C4-2B (cell line): Measurements from ENCODE around the gene FAM234B.

ENCODE experiments used
- H3K27ac ChIP-seq: fragments of 450-650 bp; 2 replicates; pipeline ENCODE4 v1.5.1; 2017
- ZFX ChIP-seq: fragments of 450-650 bp; IDR thresholded peaks from 2 replicates; pipeline ENCODE4 v1.6.1; 2017
- TF ChIP-seq, protein P1 (sequence below): fragments of 450-650 bp; conservative IDR thresholded peaks from 2 replicates; pipeline ENCODE4 v1.5.1; 2017; ENCODE audit warnings: mild to moderate bottlenecking

Gene FAM234B

DNA sequence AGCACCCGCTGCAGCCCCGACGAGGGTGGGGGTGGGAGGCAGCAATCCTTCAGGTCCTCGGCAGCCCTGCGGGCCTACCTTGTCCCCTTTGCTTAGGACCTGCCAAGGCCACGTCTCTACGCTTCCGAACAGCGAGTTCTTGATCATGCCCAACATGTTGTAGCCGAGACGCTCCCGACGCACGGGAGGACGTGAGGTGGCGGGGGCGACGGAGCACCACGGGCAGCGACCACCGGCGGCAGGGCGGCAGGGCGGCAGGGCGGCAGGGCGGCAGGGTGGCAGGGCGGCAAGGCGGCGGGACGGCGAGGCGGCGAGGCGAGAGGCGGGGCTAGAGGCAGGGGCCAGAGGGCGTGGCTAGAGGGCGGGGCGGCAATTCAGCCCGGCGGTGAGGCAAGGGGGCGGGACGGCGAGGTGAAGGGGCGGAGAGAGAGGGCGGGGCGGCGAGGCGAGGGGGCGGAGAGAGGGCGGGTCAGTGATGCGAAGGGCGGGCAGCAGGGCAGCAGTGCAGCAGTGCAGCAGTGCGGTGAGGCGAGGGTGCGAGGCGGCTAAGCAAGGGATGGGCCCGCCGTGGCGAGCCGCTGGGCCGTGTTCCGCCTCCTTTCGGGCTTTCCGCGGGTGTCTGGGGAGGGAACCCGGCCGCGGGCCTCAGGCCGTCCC lies 44.1 kb upstream of the FAM234B start, which contains the start of gene HEBP1:
Gene HEBP1, minus strand, starts transcription at position 307 of the 657 bp plus-strand sequence. Its CDS starts 151 bp downstream, at position 156.
- TF ChIP-seq, protein P1, sequence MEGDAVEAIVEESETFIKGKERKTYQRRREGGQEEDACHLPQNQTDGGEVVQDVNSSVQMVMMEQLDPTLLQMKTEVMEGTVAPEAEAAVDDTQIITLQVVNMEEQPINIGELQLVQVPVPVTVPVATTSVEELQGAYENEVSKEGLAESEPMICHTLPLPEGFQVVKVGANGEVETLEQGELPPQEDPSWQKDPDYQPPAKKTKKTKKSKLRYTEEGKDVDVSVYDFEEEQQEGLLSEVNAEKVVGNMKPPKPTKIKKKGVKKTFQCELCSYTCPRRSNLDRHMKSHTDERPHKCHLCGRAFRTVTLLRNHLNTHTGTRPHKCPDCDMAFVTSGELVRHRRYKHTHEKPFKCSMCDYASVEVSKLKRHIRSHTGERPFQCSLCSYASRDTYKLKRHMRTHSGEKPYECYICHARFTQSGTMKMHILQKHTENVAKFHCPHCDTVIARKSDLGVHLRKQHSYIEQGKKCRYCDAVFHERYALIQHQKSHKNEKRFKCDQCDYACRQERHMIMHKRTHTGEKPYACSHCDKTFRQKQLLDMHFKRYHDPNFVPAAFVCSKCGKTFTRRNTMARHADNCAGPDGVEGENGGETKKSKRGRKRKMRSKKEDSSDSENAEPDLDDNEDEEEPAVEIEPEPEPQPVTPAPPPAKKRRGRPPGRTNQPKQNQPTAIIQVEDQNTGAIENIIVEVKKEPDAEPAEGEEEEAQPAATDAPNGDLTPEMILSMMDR, result 0 out of 2 replicates have a peak, but pooled peaks have one; percentile 7
- TF ChIP-seq ZFX, result peak; percentile 73
- H3K27ac ChIP-seq, result peak within 1 kb of the TSS; percentile 67

DNA sequence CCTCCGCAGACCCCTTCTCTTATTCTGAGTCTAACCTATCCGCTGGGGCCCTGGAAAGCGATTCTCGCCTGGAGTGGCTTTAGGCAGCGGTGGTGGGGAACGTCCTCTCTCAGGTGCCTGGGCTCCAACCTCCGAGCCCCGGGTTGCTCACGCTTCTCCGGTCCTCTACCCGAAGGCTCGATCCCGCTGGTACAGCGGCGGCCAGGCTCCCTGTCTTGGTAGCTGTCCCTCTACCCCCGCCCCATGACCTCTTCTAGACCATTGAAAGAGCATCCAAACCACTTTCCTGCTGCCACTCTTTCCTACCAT lies 43.6 kb upstream of the FAM234B start:
- no peak for TF ChIP-seq ZFX
- TF ChIP-seq, protein P1, result no peak
- H3K27ac ChIP-seq, result peak overlapping the region; percentile 67

DNA sequence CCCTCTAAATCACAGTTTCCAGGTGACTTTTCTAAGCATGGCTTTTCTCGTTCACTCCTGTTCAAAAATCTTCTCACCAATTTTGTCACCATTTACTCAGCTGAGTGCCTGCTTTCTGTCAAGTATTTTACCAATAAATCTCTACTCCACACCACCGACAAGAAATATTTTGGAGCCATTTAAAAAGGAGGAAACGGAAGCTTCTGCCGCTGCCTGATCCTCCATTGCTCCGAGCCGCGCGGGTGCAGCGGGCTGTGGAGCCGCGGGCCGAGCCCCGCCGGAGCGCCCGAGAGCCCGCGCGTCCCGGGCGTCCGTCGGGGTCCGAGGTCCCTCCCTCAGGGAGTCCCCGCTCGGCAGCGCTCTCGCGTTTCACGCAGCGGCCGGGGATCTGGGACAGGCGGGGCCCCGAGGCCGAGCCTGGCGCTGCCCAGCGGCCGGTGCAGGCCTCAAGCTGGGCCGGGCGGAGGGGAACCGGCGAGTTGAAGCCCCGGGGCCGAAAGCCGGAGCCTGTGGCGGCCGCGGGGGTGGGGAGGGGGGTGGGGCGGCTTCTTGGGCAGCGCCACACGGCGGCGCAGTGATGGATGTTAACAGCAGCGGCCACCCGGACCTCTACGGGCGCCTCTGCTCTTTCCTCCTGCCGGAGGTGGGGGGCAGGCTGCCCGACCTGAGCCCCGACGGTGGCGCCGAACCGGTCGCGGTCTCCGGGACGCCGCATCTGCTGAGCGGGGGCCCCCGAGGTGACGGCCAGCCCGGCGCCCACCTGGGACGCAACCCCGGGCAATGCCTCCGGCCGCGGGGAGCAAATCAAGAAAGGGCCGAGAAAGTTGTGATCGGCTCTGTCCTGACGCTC lies 43.0 kb upstream of the FAM234B start:
- TF ChIP-seq ZFX, result peak; percentile 66; the same call in 1 of the 2 replicates
- TF ChIP-seq, protein P1, result peak; percentile 53
- peak overlapping the region; percentile 67 for H3K27ac ChIP-seq

DNA sequence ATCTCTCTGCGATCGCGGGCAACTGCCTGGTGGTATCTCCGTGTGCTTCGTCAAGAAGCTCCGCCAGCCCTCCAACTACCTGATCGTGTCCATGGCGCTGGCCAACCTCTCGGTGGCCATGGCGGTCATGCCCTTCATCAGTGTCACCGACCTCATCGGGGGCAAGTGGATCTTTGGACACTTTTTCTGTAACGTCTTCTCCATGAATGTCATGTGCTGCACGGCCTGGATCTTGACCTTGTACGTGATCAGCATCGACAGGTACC lies 42.5 kb upstream of the FAM234B start:
- TF ChIP-seq, protein P1, result no peak
- no peak for TF ChIP-seq ZFX
- no peak overlapping the region; the same call in 1 of the 2 replicates for H3K27ac ChIP-seq

DNA sequence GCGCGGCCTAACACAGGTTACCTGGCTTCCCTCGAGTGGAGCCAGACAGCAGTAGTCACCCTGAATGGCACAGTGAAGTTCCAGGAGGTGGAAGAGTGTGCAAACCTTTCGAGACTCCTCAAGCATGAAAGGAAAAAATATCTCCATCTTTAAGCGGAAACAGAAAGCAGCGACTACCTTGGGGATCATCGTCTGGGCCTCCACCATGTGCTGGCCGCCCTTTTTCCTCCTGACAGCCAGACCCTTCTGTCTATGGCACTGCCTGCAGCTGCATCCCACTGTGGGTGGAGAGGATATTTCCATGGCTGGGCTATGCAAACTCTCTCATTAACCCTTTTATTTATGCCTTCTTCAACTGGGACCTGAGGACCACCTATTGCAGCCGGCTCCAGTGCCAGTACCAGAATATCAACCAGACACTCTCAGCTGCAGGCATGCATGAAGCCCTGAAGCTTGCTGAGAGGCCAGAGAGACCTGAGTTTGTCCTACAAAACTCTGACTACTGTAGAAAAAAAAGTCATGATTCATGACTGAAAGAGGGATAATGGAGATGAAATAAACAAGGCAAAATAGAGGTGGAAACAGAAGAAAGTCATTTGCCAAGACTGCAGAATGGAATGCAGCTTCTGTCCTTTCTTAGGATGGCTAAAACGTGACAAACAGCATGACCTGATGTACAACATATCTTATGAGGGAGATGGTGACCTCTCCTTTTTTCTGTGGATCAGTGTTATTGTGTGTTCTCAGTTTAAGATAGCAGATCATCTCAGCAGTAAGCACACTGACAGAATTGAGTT lies 41.7 kb upstream of the FAM234B start:
- no peak overlapping the region for H3K27ac ChIP-seq
- TF ChIP-seq, protein P1, result no peak
- TF ChIP-seq ZFX, result no peak

DNA sequence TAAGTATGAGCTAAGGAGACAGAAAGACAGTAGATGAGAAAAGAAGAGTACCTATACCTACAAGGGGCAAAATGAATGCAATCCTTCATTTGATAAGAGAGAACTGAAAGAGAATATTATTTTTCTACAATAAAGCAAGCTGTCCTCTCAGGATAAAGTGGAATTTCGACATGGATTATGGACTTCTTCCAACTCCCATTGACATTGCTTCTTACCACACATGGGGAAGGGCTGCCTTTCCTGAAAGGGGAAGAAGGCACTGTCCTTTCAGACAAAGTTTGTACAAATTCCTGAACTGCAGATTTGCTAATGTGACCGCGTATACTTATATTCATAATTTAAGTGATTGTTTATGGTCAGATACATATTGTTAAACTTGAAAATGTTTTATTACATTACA lies 39.8 kb upstream of the FAM234B start:
- TF ChIP-seq, protein P1, result no peak
- no peak for TF ChIP-seq ZFX

DNA sequence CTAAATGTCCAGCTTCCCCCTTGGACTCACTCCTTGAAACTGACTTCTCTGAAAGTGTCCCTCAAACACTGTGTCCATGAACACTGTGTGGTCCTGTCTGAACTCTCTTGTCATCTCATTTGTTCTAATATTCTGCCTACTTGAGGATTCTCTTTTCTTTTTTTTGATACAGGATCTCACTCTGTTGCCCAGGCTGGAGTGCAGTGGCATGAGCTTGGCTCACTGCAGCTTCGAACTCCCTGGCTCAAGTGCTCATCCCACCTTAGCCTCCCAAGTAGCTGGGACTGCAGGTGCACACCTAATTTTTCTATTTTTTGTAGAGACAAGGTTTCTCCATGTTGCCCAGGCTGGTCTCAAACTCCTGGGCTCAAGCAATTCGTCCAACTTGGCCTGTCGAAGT lies 39.2 kb upstream of the FAM234B start:
- no peak overlapping the region for H3K27ac ChIP-seq
- TF ChIP-seq, protein P1, result no peak
- TF ChIP-seq ZFX, result no peak

More for the DNA sequence above, 39.8 kb upstream of the FAM234B start:
- no peak overlapping the region for H3K27ac ChIP-seq
